BJ (cell line): ENCODE measurements around the gene PEDS1. TPM values are rescaled to one million over a fixed set of nuclear protein-coding genes. Genes with fewer than 3 reads are reported as not detected.
A peak's percentile ranks its signal among the peaks of the same experiment; 100 is the strongest.
"Not testable (repeated sequence)": the region's sequence is repeated elsewhere in the genome, so short reads cannot be mapped to it uniquely, and the experiment has no call there.

Experiments
- CTCF ChIA-PET: fragments of 350-600 bp; formaldehyde crosslinking; extraction: SDS; loops from one replicate; lab custom pipeline; 2021; ENCODE audit warnings: antibody characterized with exemption, inconsistent platforms; lab: Yijun Ruan, JAX
- POLR2A ChIA-PET: fragments of 300-600 bp; sonication (Branson Sonifier 250); formaldehyde crosslinking; extraction: SDS; loops from one replicate; lab custom pipeline; 2021; ENCODE audit warnings: antibody characterized with exemption; lab: Charles Lee
- DNase-seq: peaks from one replicate; pipeline ENCODE4 v3.0.0-alpha.2; 2011; ENCODE audit warnings: low read depth
- H3K27me3 ChIP-seq: 2 replicates; pipeline ENCODE4 v1.6.0; 2011; ENCODE audit warnings: low read length; ENCODE audit not compliant: control insufficient read depth, insufficient read depth
- H3K36me3 ChIP-seq: 2 replicates; pipeline ENCODE4 v1.5.1; 2011; ENCODE audit warnings: low read length; ENCODE audit not compliant: control insufficient read depth, insufficient read depth
- H3K4me3 ChIP-seq: 2 replicates; pipeline ENCODE4 v1.5.1; 2011; ENCODE audit warnings: low read depth, mild to moderate bottlenecking, control low read depth, low read length
- polyA minus RNA-seq: library from RNA; depleted of rRNA, polyadenylated mRNA; stranded (reverse); fragments of >200 nt; gene quantifications from 2 replicates; pipeline ENCODE4 v1.2.3, GENCODE V29; 2011; rRNA and poly(A)+ RNA removed
- polyA plus RNA-seq: library from polyadenylated mRNA; depleted of rRNA; stranded (reverse); fragments of >200 nt; gene quantifications from 2 replicates; pipeline ENCODE4 v1.2.3, GENCODE V29; 2011; rRNA removed
- TF ChIP-seq, protein P1 (sequence below): IDR thresholded peaks from 2 replicates; pipeline ENCODE4 v1.5.1; 2011; ENCODE audit warnings: low read depth, mild to moderate bottlenecking, control low read depth, inconsistent platforms, low read length, moderate library complexity; ENCODE audit not compliant: insufficient read depth

The PEDS1 gene
- polyA plus RNA-seq (26.1 and 52.3 TPM in 2 replicates), polyA minus RNA-seq (54.5 and 98.1 TPM in 2 replicates)

DNA sequence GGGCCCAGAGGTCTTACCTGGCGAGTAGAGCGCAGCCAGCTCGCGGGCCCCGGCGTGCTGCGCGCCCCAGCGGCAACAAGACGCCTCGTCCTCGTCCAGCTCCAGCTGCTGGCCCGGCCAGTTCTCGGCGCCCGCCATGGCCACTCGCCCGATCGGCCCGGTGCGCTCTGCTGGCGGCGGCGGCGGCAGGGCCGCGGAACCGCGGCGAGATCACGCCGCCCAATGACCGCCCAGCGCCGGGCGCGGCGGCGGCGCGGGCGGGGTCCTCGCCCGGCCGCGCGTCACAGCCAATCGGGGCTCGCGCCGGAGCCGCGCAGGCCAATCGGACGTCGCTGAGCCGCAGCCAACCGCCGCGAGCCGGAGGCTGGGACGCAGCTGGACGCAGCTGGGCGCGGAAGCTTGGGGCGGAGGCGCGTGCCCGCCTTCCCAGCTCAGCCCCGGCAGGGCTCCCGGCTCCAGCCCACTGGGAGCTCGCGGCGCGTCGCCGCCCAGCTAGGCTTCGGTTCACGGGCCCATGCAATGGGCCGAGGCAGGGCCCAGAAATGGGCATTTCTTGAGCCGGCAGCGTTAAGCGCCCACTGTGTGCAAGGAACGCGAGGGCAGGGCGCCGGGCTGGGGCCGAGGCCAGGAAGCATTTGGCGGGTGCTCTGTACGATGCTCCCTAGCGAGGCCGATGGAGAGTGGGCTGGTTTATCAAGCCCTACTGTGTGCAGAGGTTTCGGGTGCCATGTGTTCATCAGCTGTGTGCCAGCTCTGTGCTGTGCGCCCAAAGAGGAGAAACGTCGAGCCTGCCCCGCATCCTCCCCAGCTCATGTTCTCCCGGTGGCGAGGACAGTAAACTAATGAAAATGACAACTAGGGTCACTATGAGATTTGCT, at the start of gene PEDS1:
Gene PEDS1, minus strand, starts transcription at position 224 of the 878 bp plus-strand sequence. Its CDS starts 86 bp downstream, at position 138.
- ChIA-PET POLR2A (interaction anchor here (0.6 to 1.8 kb wide), 3 partner anchors 10 to 549 kb away, joined by 5 to 16 read pairs (median 9); no protein-coding TSS in a partner anchor), CTCF (interaction anchor here (0.6 to 2.4 kb wide), 10 partner anchors 9 to 177 kb away, joined by 3 to 12 read pairs (median 4); no protein-coding TSS in a partner anchor)
- H3K4me3 ChIP-seq = peak within 1 kb of the TSS; percentile 98
- no peaks in the 10 kb centered on the region for H3K36me3 ChIP-seq
- H3K27me3 ChIP-seq = no peaks in the 10 kb centered on the region
- DNase-seq = no peak
- TF ChIP-seq, protein P1, sequence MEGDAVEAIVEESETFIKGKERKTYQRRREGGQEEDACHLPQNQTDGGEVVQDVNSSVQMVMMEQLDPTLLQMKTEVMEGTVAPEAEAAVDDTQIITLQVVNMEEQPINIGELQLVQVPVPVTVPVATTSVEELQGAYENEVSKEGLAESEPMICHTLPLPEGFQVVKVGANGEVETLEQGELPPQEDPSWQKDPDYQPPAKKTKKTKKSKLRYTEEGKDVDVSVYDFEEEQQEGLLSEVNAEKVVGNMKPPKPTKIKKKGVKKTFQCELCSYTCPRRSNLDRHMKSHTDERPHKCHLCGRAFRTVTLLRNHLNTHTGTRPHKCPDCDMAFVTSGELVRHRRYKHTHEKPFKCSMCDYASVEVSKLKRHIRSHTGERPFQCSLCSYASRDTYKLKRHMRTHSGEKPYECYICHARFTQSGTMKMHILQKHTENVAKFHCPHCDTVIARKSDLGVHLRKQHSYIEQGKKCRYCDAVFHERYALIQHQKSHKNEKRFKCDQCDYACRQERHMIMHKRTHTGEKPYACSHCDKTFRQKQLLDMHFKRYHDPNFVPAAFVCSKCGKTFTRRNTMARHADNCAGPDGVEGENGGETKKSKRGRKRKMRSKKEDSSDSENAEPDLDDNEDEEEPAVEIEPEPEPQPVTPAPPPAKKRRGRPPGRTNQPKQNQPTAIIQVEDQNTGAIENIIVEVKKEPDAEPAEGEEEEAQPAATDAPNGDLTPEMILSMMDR = no peak

DNA sequence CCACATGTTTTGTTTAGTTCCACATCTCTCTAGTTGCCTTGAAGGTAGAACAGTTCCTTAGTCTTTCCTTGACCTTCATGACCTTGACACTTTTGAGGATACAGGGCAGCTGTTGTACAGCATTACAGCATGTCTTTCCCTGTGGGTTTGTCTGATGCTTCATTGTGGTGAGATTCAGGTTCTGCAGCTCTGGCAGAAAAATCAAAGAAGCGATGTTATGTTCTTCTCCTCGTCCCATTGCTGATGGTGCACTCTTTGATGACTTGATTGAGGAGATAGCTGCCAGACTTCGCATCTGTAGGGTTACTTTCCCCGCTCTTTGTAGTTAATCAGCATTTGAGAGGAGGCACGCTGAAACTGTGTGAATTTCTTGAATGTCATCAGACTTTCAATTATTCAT, 49.2 kb upstream of the PEDS1 start:
- ChIA-PET CTCF (interaction anchor here (0.6 kb wide), 1 partner anchor 125 kb away, joined by 3 read pairs; no protein-coding TSS in a partner anchor), POLR2A (no interaction called here)
- no peaks in the 10 kb centered on the region for H3K36me3 ChIP-seq
- TF ChIP-seq, protein P1 = no peak
- H3K4me3 ChIP-seq = no peak overlapping the region
- no peaks in the 10 kb centered on the region for H3K27me3 ChIP-seq
- no peak for DNase-seq

DNA sequence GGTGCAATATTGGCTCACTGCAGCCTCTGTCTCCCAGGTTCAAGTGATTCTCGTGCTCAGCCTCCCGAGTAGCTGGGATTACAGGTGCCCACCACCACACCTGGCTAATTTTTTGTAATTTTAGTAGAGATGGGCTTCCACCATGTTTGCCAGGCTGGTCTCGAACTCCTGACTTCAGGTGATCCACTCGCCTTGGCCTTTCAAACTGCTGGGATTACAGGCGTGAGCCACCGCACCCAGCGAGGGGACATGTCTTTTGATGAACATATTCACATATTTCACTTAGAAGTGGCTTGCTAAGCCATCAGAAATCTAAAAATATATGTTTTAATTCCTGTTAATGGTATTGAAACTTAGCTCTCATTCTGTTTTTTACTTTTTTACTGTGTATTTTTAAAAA, 48.2 kb upstream of the PEDS1 start:
- POLR2A ChIA-PET, H3K27me3 ChIP-seq, H3K4me3 ChIP-seq, H3K36me3 ChIP-seq, DNase-seq: not testable (repeated sequence)
- CTCF ChIA-PET = interaction anchor here (1.4 to 1.5 kb wide), 2 partner anchors 9 to 10 kb away, joined by 4 to 6 read pairs; no protein-coding TSS in a partner anchor

DNA sequence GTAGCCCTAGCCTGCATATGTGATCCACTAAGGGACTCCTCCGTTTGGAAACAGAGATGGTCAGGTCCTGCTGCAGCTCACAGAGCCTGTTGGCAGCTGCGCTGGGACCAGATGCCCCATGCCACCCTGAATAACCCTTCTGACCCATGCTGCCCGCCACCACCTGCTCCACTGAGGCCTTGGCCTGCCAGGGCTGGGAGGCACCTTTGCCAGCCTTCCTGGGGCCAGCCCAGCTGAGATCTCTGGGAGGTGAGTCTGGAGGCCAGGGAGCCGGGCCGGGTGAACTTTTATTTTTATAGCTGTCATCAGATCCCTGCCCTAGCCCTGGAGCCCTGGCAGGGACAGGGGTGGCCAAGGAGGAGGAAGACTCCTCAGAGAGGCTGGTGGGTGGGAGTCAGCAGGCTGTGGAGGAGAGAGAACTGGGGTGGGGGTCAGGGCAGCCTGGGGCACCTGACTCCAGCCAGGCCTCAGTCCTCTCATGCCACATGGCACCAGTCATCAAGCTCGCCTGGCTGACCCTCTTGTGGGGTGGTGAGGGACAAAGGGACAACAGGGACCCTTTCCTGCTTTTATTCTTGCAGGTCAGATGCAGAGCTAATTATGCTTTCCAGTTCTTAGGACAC, 47.1 kb upstream of the PEDS1 start:
- no peak for DNase-seq
- CTCF ChIA-PET = interaction anchor here (1.5 kb wide), 1 partner anchor 10 kb away, joined by 6 read pairs; no protein-coding TSS in a partner anchor
- POLR2A ChIA-PET = no interaction called here
- Histone ChIP-seq H3K27me3 (no peaks in the 10 kb centered on the region), H3K4me3 (no peak overlapping the region), H3K36me3 (no peaks in the 10 kb centered on the region; the same call in 1 of the 2 replicates)
- TF ChIP-seq, protein P1 = no peak

DNA sequence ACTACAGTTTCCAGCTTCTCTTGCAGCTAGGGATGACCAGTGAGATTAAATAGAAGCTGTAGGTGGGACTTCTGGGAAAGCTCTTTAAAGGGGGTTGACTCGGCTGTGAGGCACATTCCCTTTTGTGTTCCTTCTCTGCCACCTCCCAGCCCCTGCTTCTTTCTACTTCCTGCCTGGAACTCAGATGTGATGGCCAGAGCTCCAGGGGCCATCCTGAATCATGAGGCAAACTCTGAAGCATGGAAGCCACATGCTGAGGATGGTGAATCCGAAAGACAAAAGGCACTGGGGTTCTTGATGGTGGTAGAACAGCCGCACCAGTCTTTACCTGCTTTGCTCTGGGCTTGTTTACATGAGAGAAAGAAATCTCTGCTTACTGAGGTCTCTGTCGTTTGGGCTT, 46.2 kb upstream of the PEDS1 start:
- POLR2A ChIA-PET = interaction anchor here (0.7 kb wide), 1 partner anchor 382 kb away, joined by 7 read pairs; no protein-coding TSS in a partner anchor
- no peaks in the 10 kb centered on the region for H3K27me3 ChIP-seq
- CTCF ChIA-PET = interaction anchor here (0.8 kb wide), 1 partner anchor 77 kb away, joined by 3 read pairs; no protein-coding TSS in a partner anchor

More for the DNA sequence above, 46.2 kb upstream of the PEDS1 start:
- Histone ChIP-seq H3K36me3 (peaks cover 8% of the 10 kb centered on the region), H3K4me3 (no peak overlapping the region)
- TF ChIP-seq, protein P1 = no peak
- DNase-seq = no peak
